ENCODE results near the gene CYP24A1.

The CYP24A1 gene

GRCh38 chr20:54151075-54151439 is 22.7 kb downstream of the CYP24A1 start:
- no peak overlapping the region for H3K9ac ChIP-seq (ENCODE audit: low read depth, low read length)
- H3K36me3 ChIP-seq (ENCODE audit: insufficient read depth, low read length): no peaks in the 10 kb centered on the region
- H3K9me3 ChIP-seq (ENCODE audit: control insufficient read depth, insufficient read depth, low read length): no peaks in the 10 kb centered on the region
- 0 out of 2 replicates have a peak, but pooled peaks cover 3% of the 10 kb centered on the region for H3K4me1 ChIP-seq (ENCODE audit: insufficient read depth, low read length)

- 0 out of 2 replicates have a peak, but pooled peaks cover 3% of the 10 kb centered on the region for H3K4me1 ChIP-seq (ENCODE audit: insufficient read depth, low read length)
- H3K9ac ChIP-seq (ENCODE audit: low read depth, low read length): no peak overlapping the region
- no peaks in the 10 kb centered on the region for H3K36me3 ChIP-seq (ENCODE audit: insufficient read depth, low read length)
- no peaks in the 10 kb centered on the region for H3K9me3 ChIP-seq (ENCODE audit: control insufficient read depth, insufficient read depth, low read length)
Observed at GRCh38 chr20:54149765-54150264, 24.0 kb downstream of the CYP24A1 start.

GRCh38 chr20:54148947-54149764 is 24.6 kb downstream of the CYP24A1 start:
- Histone ChIP-seq H3K4me1 (ENCODE audit: insufficient read depth, low read length) (0 out of 2 replicates have a peak, but pooled peaks cover 3% of the 10 kb centered on the region), H3K9me3 (ENCODE audit: control insufficient read depth, insufficient read depth, low read length) (no peaks in the 10 kb centered on the region), H3K36me3 (ENCODE audit: insufficient read depth, low read length) (no peaks in the 10 kb centered on the region), H3K9ac (ENCODE audit: low read depth, low read length) (no peak overlapping the region)

DNA sequence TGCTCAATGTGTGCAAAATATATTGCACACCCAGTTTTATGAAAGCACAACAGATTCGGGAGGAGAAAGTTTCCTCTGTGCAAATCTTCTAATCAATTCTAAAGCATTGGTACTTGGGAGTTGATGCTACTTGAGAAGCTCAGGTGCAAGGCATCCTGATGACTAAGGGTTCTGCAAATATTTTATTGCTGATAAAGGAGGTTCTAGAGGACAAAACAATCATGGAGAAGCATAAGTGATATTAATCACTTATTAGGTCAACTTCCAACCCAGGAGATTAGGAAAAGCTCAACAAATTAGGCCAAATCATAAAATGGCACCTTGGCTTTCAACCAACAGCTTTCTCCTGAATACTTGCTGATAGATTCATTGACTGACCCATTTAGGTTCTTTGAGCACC is 27.1 kb downstream of the CYP24A1 start:
- no peaks in the 10 kb centered on the region for H3K36me3 ChIP-seq (ENCODE audit: insufficient read depth, low read length)
- H3K4me1 ChIP-seq (ENCODE audit: insufficient read depth, low read length): 0 out of 2 replicates have a peak, but pooled peaks cover 3% of the 10 kb centered on the region
- no peak overlapping the region for H3K9ac ChIP-seq (ENCODE audit: low read depth, low read length)
- H3K9me3 ChIP-seq (ENCODE audit: control insufficient read depth, insufficient read depth, low read length): peaks cover 7% of the 10 kb centered on the region; the same call in 1 of the 2 replicates

- H3K36me3 ChIP-seq (ENCODE audit: insufficient read depth, low read length): no peaks in the 10 kb centered on the region
- 0 out of 2 replicates have a peak, but pooled peaks cover 3% of the 10 kb centered on the region for H3K4me1 ChIP-seq (ENCODE audit: insufficient read depth, low read length)
Observed at GRCh38 chr20:54144847-54145414, 28.9 kb downstream of the CYP24A1 start.

DNA sequence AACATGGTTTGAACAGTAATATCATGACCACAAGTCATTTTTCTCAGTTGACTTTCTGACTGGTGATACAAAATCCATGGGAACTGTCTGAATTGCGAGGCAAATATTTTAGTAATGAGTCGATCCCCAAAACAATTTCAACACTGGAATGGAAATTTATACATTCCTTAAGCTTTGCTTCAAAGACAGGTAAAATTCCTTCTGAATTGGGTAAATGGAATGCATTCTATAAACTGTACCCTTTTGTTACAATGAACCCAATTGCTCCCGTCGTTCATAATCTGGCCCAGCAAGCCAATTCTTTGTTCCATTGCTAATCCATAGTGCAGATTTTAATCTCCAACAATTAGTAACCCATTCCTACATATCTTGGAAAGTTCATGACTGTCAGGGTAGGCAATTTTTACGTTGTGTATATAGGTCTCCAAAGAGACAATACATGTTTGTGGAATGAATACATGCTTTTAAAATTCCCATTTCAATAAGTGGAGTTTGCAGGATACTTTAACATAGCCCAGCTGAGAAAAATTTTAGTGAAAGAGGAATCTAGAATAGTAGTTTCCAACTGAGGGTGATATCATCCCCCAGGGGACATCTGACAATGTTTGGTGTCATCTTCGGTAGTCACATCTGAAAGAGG is 32.7 kb downstream of the CYP24A1 start:
- Histone ChIP-seq H3K36me3 (ENCODE audit: insufficient read depth, low read length) (no peaks in the 10 kb centered on the region), H3K9ac (ENCODE audit: low read depth, low read length) (no peak overlapping the region), H3K9me3 (ENCODE audit: control insufficient read depth, insufficient read depth, low read length) (peaks cover 18% of the 10 kb centered on the region), H3K4me1 (ENCODE audit: insufficient read depth, low read length) (no peaks in the 10 kb centered on the region)

More at GRCh38 chr20:54144847-54145414, 28.9 kb downstream of the CYP24A1 start:
- Histone ChIP-seq H3K9me3 (ENCODE audit: control insufficient read depth, insufficient read depth, low read length) (peaks cover 18% of the 10 kb centered on the region), H3K9ac (ENCODE audit: low read depth, low read length) (no peak overlapping the region)

DNA sequence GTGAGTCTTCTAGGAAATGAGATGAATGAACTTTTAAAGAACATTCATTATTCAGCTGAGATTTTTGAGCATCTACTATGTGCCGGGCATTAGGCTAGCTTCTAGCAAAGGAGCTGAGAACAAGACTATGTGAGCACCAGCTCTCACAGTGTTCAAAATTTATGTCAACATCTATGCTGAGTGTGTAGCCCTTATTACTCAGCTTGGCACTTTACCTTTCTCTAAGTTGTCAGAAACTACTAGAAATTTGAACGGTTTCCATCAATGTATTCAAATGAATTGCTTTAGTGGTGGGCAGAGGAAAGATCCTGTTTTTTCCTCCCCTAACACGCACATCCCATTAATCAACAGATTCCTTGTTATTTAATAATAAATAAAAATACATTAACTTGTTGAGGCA is 33.3 kb downstream of the CYP24A1 start:
- Histone ChIP-seq H3K4me1 (ENCODE audit: insufficient read depth, low read length) (no peaks in the 10 kb centered on the region), H3K36me3 (ENCODE audit: insufficient read depth, low read length) (no peaks in the 10 kb centered on the region), H3K9ac (ENCODE audit: low read depth, low read length) (no peak overlapping the region), H3K9me3 (ENCODE audit: control insufficient read depth, insufficient read depth, low read length) (peaks cover 18% of the 10 kb centered on the region)

- Histone ChIP-seq H3K36me3 (ENCODE audit: insufficient read depth, low read length) (no peaks in the 10 kb centered on the region), H3K9me3 (ENCODE audit: control insufficient read depth, insufficient read depth, low read length) (peaks cover 18% of the 10 kb centered on the region), H3K9ac (ENCODE audit: low read depth, low read length) (no peak overlapping the region), H3K4me1 (ENCODE audit: insufficient read depth, low read length) (no peaks in the 10 kb centered on the region)
Observed at GRCh38 chr20:54140067-54140466, 33.7 kb downstream of the CYP24A1 start.

DNA sequence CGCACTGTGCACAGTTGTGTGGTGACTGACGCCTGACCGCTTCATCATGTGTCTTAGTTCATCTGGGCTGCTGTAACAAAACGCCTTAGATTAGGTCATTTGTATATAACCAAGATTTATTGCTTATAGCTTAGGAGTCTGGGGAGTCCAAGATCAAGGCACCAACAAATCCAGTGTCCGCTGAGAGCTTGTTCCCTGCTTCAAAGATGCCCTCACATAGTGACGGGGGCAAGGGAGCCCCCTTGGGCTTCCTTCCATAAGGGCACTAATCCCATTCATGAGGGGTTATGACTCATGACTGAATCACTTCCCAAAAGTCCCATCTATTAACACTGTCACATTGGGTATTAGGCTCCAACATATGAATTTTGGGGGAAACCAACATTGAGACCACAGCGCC is 34.6 kb downstream of the CYP24A1 start:
- no peak overlapping the region for H3K9ac ChIP-seq (ENCODE audit: low read depth, low read length)
- no peaks in the 10 kb centered on the region for H3K4me1 ChIP-seq (ENCODE audit: insufficient read depth, low read length)
- H3K36me3 ChIP-seq (ENCODE audit: insufficient read depth, low read length): no peaks in the 10 kb centered on the region
- H3K9me3 ChIP-seq (ENCODE audit: control insufficient read depth, insufficient read depth, low read length): peaks cover 18% of the 10 kb centered on the region

DNA sequence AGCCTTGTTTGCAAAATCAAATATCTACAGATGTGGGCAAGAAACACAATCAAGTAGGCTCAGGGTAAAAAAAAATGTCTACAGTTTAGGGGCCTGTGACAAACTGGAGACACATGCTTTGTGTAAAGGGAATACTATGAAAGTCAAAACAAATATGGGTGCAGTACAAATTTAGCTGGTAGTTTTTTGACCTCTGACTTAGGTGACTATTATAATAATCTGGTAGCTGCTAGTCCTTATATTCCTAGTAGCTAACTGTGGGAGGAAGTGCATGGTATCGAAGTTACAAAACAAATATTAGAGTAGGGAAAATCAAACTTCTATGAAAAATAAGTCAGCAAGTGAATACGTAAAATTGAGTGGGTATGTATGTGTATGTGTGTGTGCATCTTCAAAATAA is 35.4 kb downstream of the CYP24A1 start:
- Histone ChIP-seq H3K9me3 (ENCODE audit: control insufficient read depth, insufficient read depth, low read length) (peaks cover 18% of the 10 kb centered on the region), H3K36me3 (ENCODE audit: insufficient read depth, low read length) (no peaks in the 10 kb centered on the region), H3K9ac (ENCODE audit: low read depth, low read length) (no peak overlapping the region), H3K4me1 (ENCODE audit: insufficient read depth, low read length) (peaks cover 3% of the 10 kb centered on the region)

DNA sequence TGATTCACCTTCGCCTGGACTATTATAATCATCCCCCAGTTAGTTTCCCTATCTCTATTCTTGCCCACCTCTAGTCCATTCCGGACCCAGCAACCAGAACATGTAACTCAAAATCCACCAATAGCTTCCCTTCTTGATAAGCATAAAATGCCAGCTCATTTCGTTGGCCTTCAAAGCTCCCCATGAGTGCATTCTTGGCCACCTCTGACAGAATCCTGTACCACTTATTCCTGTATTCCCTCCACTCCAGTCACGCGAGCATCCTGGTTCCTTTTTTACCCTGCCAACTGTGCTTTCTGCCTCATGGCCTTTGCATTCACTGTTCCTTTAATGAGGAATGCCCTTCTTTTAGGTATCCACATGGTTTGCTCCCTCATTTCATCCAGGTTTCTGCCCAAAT is 36.7 kb downstream of the CYP24A1 start:
- no peaks in the 10 kb centered on the region for H3K36me3 ChIP-seq (ENCODE audit: insufficient read depth, low read length)
- H3K4me1 ChIP-seq (ENCODE audit: insufficient read depth, low read length): peaks cover 16% of the 10 kb centered on the region
- H3K9ac ChIP-seq (ENCODE audit: low read depth, low read length): no peak overlapping the region
- H3K9me3 ChIP-seq (ENCODE audit: control insufficient read depth, insufficient read depth, low read length): peaks cover 13% of the 10 kb centered on the region

DNA sequence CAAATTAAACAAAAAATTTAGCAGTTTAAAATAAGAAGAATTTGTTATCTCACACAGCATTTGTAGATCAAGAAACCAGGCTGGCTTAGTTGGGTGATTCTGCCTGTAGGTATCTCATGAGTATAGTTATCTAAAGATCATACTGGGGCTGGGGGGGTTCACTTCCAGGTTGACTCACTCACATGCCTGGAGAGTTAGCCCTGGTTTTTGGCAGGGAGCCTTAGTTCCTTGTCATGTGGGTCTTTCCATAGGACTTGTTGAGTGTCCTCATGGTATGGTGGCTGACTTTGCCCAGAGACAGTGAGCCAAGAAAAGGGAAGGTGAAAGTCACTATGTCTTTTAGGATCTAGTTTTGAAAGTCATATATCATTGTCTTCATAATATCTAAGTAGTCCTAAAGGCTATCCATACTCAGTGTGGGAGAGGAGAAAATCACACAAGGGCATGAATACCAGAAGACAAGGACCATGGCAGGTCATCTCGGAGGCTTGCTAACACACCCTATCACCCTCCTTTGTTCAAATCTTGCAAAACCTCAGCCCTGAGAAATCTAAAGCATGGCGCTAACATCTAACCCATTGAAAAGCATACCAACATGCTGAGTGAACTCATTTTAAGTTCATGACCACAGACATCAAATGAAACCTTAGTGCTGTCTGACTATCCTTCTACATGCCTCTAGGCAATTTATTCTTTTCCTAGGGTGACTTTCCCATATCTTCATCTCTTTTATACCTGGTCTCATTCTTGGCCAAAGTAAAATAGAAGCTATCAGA is 39.2 kb downstream of the CYP24A1 start:
- Histone ChIP-seq H3K36me3 (ENCODE audit: insufficient read depth, low read length) (no peaks in the 10 kb centered on the region), H3K4me1 (ENCODE audit: insufficient read depth, low read length) (peaks cover 16% of the 10 kb centered on the region), H3K9ac (ENCODE audit: low read depth, low read length) (no peak overlapping the region), H3K9me3 (ENCODE audit: control insufficient read depth, insufficient read depth, low read length) (no peaks in the 10 kb centered on the region; the same call in 1 of the 2 replicates)

DNA sequence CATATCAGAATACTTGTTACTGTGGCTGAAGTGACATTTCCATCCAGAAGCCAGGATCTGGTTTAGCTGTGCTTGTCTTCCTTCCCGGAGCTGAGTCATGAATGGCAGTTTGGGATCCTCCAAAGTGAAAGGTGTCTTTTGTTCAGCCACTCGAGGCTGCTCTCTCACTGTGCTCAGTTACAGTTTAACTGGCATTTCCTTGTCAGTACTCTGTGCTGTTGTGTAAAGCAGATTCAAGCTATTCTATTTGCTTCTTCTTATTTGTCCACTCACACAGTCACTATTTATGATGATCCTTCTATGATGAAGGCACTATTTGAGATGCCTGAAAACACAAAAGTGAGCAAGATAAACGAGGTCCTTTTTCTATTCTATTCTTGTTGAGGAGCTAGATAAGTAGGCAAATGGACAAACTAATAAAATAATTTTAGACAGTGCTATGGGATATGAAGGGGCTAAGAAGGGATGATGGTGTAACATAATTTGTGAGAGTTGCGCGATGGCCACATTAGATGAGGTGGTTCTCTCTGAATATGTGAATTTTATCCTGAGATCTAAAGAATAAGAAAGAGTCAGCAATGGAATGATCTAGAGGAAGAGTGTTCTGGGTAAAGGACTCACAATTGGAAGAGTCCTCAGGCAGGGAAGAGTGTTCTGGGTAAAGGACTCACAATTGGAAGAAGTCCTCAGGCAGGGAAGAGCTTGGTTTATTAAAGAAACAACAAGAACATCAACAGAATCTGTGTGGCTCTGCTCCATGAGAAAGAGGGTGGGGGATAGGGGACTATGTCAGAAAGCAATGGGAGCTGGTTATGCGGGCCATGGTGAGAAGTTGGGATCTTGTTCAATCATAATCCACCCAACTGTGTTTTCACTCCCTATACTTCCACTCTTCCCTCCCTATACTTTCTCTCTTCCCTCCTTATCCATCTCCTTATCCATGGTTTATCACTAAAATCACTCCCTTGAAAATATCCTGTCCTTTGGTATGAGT is 40.1 kb downstream of the CYP24A1 start:
- no peak overlapping the region for H3K9ac ChIP-seq (ENCODE audit: low read depth, low read length)
- peaks cover 16% of the 10 kb centered on the region for H3K4me1 ChIP-seq (ENCODE audit: insufficient read depth, low read length)
- no peaks in the 10 kb centered on the region for H3K36me3 ChIP-seq (ENCODE audit: insufficient read depth, low read length)
- no peaks in the 10 kb centered on the region; the same call in 1 of the 2 replicates for H3K9me3 ChIP-seq (ENCODE audit: control insufficient read depth, insufficient read depth, low read length)

Measured in ES-I3 (cell line).